ENCODE results near the gene TRNP1. TPM values are rescaled to one million over a fixed set of nuclear protein-coding genes. Genes with fewer than 3 reads are reported as not detected.

The TRNP1 gene
- total RNA-seq, 1 donor from 2014 or later = 15.3 TPM

DNA sequence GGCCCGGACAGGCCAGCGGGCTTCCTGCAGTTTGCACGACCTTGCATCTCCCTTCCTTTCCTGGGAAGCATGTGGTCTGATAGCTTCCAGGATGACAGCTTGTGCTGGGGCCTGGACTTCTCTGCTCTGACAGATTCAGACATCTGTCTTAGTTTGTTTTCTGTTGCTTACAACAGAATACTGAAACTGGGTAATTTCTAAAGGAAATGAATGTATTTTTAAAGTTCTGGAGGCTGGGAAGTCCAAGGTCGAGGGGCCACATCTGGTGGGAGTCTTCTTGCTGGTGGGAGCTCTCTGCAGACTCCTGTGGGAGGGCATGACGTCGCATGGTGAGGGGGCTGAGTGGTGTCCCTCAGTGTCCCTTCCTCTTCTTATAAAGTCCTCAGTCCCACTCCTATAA lies 54.4 kb downstream of the TRNP1 start:
- Histone ChIP-seq H3K27me3 (ENCODE audit: control insufficient read depth, insufficient read depth, low read length) (no peaks in the 10 kb centered on the region), H3K36me3 (ENCODE audit: control insufficient read depth, insufficient read depth, low read length) (no peaks in the 10 kb centered on the region), H3K4me3 (ENCODE audit: low read depth, low read length) (no peak overlapping the region)
- DNase-seq (ENCODE audit: low read depth) (no peak), FAIRE-seq (no peak)
- TF ChIP-seq, protein P1, sequence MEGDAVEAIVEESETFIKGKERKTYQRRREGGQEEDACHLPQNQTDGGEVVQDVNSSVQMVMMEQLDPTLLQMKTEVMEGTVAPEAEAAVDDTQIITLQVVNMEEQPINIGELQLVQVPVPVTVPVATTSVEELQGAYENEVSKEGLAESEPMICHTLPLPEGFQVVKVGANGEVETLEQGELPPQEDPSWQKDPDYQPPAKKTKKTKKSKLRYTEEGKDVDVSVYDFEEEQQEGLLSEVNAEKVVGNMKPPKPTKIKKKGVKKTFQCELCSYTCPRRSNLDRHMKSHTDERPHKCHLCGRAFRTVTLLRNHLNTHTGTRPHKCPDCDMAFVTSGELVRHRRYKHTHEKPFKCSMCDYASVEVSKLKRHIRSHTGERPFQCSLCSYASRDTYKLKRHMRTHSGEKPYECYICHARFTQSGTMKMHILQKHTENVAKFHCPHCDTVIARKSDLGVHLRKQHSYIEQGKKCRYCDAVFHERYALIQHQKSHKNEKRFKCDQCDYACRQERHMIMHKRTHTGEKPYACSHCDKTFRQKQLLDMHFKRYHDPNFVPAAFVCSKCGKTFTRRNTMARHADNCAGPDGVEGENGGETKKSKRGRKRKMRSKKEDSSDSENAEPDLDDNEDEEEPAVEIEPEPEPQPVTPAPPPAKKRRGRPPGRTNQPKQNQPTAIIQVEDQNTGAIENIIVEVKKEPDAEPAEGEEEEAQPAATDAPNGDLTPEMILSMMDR (IDR thresholded peaks at IDR 0.05; ENCODE audit: insufficient read depth, low read length, severe bottlenecking) = no peak

DNA sequence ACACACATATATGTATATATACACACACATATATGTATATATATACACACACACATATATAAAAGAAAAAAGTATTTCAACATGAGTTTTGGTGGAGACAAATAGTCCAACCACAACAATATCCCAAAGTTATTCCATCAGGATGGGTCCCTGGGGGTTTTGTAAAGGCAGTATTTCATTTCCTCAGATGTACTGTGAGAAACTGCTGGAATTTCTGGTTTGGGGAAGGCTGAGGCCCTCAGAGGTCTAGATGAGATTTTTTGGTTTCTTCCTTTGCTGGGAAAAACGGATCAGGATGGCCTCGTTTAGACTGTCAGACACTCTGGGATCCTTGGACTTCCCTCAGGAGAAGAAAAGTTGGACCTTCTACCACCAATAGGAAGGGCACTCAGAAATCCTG lies 55.6 kb downstream of the TRNP1 start:
- H3K4me3 ChIP-seq (ENCODE audit: low read depth, low read length) = no peak overlapping the region
- H3K27me3 ChIP-seq (ENCODE audit: control insufficient read depth, insufficient read depth, low read length) = no peaks in the 10 kb centered on the region
- FAIRE-seq = no peak
- H3K36me3 ChIP-seq (ENCODE audit: control insufficient read depth, insufficient read depth, low read length) = no peaks in the 10 kb centered on the region
- DNase-seq (ENCODE audit: low read depth) = no peak
- TF ChIP-seq, protein P1 (IDR thresholded peaks at IDR 0.05; ENCODE audit: insufficient read depth, low read length, severe bottlenecking) = no peak

DNA sequence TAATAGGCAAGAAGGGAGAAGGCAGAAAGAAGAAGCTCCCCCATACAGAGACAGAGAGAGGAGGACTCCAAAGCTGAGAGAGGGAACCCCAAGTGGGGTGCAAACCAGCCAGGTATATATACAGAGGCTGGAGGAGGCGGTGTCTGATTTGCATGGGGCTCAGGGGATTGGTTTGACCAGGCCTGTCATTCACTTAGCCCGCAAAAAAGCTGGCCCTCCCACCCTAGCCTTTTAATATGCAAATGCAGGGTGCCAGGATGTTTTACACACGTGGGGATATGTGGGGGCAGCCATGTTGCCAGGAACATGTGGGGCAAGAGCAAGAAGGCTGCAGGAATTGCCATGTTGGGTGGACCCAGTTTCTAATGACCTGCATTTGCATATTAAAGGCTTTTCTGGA lies 56.1 kb downstream of the TRNP1 start:
- FAIRE-seq = no peak
- no peak for DNase-seq (ENCODE audit: low read depth)
- Histone ChIP-seq H3K4me3 (ENCODE audit: low read depth, low read length) (no peak overlapping the region), H3K27me3 (ENCODE audit: control insufficient read depth, insufficient read depth, low read length) (no peaks in the 10 kb centered on the region), H3K36me3 (ENCODE audit: control insufficient read depth, insufficient read depth, low read length) (no peaks in the 10 kb centered on the region)
- TF ChIP-seq, protein P1 (IDR thresholded peaks at IDR 0.05; ENCODE audit: insufficient read depth, low read length, severe bottlenecking) = no peak

Other genes starting within 250 kb of the TRNP1 start
- gene PIGV, start 205.7 kb upstream of the TRNP1 start, total RNA-seq = 14.2 and 20.2 TPM in 2 replicates
- 5.0 and 6.1 TPM in 2 replicates for gene ZDHHC18, start 167.0 kb upstream of the TRNP1 start, total RNA-seq
- gene SFN, start 130.5 kb upstream of the TRNP1 start, total RNA-seq = 465 and 1,125 TPM in 2 replicates
- 8.7 and 9.2 TPM in 2 replicates for gene GPN2, start 103.4 kb upstream of the TRNP1 start, total RNA-seq
- 7.6 and 11.8 TPM in 2 replicates for gene GPATCH3, start 93.2 kb upstream of the TRNP1 start, total RNA-seq
- not detected in 2 replicates for gene NR0B2, start 79.7 kb upstream of the TRNP1 start, total RNA-seq
- gene NUDC, start 71.9 kb upstream of the TRNP1 start, total RNA-seq = 23.2 and 28.5 TPM in 2 replicates
- 13.2 and 14.7 TPM in 2 replicates for gene KDF1, start 33.2 kb upstream of the TRNP1 start, total RNA-seq
- 21.1 and 73.0 TPM in 2 replicates for gene TENT5B, start 19.2 kb downstream of the TRNP1 start, total RNA-seq
- 5.0 and 22.8 TPM in 2 replicates for gene SLC9A1, start 161.4 kb downstream of the TRNP1 start, total RNA-seq
- 13.4 and 16.5 TPM in 2 replicates for gene WDTC1, start 240.9 kb downstream of the TRNP1 start, total RNA-seq